IPS-18c (cell line): ENCODE measurements around the gene SPON1.

Experiments used
- H3K4me3 ChIP-seq: 2 replicates; pipeline ENCODE4 v1.7.0; 2013; ENCODE audit warnings: low read depth, mild to moderate bottlenecking, low read length, moderate library complexity; ENCODE audit not compliant: insufficient read depth
- H3K9me3 ChIP-seq: one replicate; pipeline ENCODE4 v1.6.1; 2013; ENCODE audit warnings: mild to moderate bottlenecking, low read length, moderate library complexity; ENCODE audit not compliant: control insufficient read depth, insufficient read depth

The SPON1 gene

DNA sequence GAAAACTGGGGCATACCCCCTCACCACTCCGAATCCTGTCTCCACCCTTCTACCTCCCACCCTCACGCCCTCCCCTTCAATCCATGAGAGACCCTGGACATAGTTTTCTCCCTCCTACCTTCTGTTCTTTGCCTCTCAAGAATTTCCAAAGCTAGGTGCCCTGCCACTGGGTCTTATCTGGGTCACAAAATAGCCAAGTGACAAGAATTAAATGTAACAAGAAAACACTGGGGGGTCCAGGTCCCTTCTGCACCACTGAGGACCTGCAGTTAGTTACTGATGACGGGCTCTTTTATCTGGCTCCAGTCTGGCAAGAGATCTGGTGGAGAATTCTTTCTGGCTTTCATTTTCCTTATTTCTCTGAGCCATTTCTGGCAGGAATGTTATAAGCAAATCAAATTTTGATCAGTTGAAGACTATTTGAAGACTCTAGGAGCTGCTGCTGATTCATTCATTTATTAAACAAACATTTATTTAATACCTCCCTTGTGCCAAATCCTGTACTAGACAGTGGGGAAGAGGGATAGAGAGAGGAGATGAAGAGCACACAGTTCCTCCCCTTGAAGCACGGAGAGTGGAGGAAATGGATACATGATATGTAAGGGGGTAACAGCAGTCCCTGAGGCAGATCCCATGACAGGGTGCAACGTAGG lies 261.2 kb downstream of the SPON1 start:
- H3K9me3 ChIP-seq, result no peaks in the 10 kb centered on the region
- H3K4me3 ChIP-seq, result no peak overlapping the region

DNA sequence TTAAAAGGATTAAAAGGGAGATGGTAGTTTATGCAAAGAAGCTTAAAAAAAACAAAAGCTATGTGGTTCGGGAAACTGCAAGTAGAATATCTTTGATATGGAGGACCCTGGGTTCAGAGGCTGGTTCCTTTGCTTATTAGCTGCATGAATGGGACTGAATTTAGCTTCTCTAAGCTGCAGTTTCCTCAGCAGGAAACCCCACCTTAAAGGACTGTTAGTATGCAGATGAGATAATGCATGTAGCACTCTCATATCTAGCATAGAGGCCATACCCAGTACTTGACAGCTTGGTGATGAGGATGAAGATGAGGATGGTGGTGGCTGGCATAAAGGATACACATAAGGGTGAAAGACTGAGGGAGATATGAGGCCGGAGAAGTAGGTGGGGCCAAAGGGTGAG lies 261.9 kb downstream of the SPON1 start:
- Histone ChIP-seq H3K4me3 (no peak overlapping the region), H3K9me3 (no peaks in the 10 kb centered on the region)

DNA sequence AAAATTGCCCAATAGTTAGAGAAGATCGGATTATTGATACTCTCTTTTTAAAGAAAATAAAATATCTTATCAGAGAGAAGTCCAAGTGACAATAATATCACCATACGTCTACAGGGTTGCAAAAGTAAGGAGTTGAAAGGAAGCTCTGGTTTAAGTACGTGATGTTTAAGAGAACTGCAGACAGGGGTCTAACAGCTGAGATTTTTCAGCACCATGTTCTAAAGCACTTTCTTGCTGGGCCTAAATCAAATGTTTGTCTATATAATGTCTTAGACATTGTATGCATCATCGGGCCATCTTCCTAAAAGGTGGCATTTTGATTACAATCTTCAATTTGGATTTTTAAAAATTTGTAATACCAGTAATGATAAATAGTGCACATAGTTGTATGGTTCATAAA lies 263.1 kb downstream of the SPON1 start:
- H3K4me3 ChIP-seq, result no peak overlapping the region
- H3K9me3 ChIP-seq, result no peaks in the 10 kb centered on the region

DNA sequence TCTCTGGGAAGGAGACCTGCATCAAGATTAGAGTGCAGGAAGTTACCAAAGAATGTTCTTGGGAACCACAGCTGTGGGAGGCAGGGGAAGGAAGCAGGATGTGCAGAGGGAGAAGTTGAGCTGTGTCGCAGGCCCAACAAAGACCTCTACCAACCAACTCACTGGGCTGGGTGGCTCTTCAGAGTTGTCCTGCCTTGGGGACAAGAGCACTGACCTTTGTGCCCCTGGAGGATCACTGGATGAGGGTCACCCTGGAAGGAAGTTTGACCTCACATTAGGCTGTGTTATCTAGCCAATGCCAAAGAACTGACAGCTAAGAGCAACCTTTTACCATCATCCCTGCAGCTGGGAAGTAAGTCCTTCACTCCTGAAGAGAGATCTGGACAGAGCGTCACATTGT lies 265.8 kb downstream of the SPON1 start:
- Histone ChIP-seq H3K4me3 (no peak overlapping the region), H3K9me3 (no peaks in the 10 kb centered on the region)

DNA sequence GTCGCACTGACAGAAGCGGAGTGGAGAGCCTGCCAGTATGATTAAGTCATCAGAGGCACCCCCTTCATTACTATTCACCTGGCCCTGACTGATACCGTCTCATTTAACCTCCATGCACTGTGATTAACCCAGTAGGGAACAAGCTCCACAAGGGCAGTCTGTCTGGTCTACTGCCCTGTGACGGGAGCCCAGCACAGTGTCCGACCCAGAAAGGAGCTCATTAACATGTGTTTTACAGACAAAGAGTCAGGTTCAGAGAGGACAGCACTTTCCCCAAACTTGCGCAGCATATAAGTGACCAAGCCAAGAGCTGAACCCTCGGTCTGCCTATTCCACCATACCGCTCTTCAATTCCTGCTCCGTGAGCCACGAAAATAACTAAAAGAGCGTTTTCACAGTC lies 266.9 kb downstream of the SPON1 start:
- H3K4me3 ChIP-seq, result peak overlapping the region; percentile 11; the same call in 1 of the 2 replicates

DNA sequence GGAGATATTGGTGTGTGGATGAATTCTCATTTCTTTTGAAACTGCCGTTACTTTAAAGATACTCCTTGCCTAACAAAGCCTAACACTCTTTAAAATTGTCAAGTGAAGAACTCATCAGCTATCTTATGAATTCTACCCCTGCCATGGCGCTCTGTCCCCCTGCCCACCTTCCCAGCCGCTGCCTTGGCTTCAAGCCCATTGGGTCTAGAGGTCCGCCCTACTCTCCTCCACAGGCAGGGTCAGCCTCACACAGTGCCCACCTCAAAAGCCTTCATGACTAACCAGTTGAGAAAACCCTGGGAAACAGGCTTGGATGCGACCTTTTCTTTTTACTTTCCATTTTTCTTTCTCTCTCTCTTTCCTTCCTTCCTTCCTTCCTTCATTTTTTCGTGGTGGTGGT lies 267.9 kb downstream of the SPON1 start:
- H3K4me3 ChIP-seq, result no peak overlapping the region
- no peaks in the 10 kb centered on the region for H3K9me3 ChIP-seq

More for the DNA sequence above, 266.9 kb downstream of the SPON1 start:
- no peaks in the 10 kb centered on the region for H3K9me3 ChIP-seq

DNA sequence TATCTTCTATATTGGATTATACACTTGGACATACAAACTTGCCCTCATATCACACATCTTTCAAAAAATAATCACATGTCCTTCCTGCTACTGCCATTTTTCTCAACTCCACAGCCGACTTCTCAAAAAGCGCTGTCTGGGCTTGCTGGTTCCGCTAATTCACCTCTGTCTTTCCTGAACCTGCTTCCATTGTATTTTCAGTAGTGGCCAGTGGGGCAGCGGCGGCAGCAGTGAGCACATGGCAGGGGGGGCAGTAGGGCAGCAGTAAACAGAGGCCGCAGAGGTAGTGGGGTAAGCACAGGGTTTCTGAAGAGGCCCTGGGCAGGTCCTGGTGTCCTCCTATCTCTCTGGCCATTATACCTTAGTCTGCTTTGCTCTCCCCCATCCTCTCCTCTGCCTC lies 270.1 kb downstream of the SPON1 start:
- Histone ChIP-seq H3K9me3 (no peaks in the 10 kb centered on the region), H3K4me3 (no peak overlapping the region)

DNA sequence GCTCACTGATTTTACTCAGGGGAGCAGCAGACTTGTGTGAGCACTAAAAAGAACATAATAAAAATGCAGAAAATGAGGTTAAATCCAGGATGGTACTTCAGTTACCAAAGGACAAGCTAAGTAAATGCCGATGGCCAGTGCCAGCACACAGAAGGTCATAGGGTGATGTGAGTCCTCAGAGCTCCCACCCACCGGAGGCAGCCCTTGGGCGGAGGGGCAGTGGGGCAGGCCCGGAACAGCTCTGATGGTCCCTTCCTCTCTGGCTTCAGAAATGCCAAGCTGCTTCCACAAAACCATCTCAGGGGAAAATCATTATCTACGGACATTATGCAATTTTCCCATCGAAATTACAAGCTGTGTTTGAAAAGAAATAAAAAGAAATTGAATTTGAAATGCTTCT lies 271.9 kb downstream of the SPON1 start:
- H3K9me3 ChIP-seq, result no peaks in the 10 kb centered on the region
- no peak overlapping the region for H3K4me3 ChIP-seq

DNA sequence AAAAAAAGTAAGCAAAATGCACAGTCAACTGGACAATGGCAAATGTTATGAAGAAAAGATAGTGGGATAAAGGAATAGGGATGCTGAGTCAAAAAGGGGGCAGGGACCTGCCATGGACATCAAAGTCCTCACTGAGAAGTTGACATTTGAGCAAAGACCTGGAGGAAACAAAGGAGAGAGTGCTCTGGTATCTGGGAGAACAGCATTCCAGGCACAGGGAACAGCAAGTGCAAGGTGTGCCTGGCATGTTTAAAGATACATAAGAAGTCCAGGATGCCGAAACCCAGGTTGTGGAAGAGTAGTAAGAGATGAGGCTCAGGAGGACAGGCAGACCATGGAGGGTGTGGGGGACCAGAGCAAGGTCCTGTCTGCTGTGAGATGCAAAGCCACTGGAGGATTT lies 273.2 kb downstream of the SPON1 start:
- no peak overlapping the region for H3K4me3 ChIP-seq
- H3K9me3 ChIP-seq, result no peaks in the 10 kb centered on the region

DNA sequence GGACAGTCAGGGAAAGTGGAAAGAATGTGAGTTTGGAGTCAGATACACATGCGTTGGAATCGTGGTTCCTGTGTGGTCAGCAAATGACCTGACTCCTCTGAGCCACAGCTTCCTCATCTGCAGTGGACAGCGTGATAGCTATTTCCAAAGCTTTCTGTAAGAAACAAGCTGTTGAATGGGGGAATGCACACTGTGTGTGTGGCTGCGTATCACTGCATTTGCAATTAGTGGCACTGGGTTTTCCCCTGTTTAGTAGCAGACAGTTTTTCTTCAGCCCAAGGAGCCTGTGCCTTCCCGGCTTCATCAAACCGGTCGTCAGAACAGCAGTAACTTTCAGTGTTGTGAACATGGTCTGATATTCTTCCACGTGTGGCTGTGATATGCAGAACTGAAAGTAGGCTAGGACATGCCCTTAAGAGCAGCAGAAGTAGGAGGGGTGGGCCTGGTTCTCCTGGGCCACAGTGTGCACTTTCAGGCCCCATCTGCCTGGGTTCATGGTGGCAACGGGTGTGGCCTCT lies 275.0 kb downstream of the SPON1 start:
- no peak overlapping the region for H3K4me3 ChIP-seq
- no peaks in the 10 kb centered on the region for H3K9me3 ChIP-seq

DNA sequence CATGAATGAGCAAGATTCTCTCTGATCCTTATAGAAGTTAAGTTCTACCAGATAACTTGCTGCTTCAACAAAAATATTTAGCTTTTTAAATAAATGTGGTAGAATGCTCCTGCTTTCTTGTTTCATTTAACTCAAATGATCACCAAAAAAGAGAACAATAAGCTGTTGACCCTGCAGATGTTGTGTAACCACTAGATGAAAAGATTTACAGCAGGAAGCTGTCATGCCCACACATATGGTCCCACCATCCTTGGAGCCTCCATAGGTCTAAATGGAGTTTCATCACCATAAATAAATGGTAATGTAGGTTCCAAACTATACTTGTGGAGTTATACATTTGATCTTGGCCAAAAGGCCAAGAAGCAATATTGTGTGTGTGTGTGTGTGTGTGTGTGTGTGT lies 277.7 kb downstream of the SPON1 start:
- no peak overlapping the region for H3K4me3 ChIP-seq
- H3K9me3 ChIP-seq, result no peaks in the 10 kb centered on the region

DNA sequence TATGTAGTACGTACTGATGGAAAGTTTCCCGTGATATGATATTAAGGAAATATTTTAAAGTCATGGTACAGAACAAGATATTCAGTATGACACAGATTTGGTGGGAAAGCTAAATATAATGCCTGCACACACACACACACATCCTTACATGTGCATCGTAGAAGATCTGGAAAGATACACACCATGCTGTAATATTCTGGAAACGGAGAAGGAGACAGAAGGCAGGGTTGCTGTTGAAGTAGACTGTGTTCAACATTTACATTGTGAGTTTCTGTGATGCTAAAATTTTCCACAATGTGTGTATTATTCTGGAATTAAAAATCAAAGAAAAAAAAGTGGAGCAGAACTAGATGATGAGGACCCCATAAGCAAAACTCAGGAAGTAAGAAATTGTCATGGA lies 278.4 kb downstream of the SPON1 start:
- H3K4me3 ChIP-seq, result no peak overlapping the region
- no peaks in the 10 kb centered on the region for H3K9me3 ChIP-seq

DNA sequence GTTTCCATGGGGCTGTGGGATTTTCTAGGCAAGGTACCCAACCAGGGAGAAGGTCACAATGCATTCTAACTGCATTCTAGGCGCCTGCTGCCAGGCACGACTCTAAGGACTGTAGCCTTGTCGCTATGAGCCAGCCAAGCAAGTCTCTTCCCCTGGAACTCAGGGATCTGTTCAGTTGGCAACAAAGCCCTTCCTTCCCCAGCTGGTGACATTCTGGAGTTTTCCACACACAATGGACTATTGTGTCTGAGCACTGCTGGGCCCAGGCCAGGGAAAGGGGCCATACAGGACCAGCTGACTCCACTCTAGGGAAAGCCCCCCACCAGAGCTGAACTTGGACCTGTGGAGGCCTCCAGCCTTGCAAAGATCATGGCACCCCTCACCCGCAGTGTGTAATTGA lies 279.7 kb downstream of the SPON1 start:
- no peak overlapping the region for H3K4me3 ChIP-seq
- no peaks in the 10 kb centered on the region for H3K9me3 ChIP-seq

DNA sequence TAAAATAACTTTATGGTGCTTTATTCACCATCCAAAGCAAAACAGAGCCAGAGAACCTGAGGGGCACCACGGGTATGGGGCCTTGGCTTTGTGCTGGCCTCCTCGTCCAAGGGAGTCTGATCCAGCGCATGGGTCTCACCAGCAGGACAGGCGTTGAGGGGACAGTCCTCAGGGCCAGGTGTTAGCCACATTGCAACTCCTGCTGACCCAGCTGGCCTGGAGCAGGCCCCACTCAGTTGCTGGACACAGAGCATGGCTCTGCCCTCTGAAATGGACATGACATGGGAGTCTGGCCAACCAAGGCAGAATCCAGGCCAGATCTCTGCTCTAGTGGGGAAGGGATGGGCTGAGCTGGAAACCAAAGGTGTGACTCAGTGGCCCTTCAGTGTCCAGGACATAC lies 280.2 kb downstream of the SPON1 start:
- Histone ChIP-seq H3K9me3 (no peaks in the 10 kb centered on the region), H3K4me3 (no peak overlapping the region)

DNA sequence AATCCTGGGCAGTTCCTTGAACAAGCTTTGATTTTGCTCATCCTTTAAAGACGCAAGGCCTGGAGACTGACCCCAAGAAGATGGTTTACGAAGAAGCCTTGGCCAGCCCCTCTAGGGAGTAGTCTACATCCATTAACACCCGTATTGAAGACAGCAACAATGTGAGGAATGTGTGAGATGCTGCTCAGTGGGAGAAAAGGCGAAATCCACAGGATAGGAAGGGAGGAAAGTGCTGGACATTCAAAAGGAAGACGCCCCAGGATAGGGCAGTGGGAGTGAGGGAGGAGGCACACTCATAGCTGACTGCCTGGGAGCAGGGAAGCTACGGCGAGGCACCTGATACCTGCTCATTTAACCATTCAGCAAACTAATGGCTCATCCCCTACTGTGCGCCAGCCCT lies 282.4 kb downstream of the SPON1 start:
- Histone ChIP-seq H3K9me3 (no peaks in the 10 kb centered on the region), H3K4me3 (no peak overlapping the region)

DNA sequence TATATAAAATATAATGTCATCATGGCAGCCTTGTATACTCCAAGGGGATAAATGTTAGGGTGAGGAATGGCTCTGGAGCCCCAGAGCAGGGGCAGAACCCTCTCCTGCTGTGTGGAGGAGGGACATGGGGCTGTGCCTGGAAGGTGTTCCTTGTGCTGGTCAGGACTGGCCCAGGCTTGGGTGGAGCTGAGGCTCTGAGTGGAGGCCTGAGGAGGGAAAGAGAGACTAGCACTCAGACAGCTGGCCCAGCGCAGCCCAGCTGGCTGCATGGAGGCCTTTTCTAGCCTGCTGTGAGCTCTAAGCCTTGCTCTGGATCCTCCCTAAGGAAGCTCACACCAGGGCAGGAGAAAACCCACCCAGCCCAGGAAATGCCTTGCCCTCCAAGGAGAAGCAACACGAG lies 282.9 kb downstream of the SPON1 start:
- H3K9me3 ChIP-seq, result no peaks in the 10 kb centered on the region

DNA sequence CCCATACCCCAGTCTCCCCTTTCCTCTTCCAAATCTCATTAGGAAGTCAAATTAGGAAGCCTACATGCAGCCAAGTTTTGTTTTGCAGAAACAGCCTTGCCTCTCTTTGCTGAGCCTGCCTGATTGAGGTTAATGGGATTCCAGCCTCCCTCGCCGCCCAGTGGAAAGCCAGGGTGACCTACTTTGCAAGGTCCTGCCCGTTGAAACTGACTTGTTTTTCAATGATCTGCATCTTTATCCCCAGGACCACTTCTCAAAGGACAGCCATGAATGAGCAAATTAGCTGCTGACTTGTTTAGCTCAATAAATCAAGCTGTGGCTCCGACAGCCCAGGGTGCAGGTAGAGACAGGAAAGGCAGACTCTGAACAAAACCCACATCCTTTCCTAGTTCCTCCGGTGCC lies 286.1 kb downstream of the SPON1 start:
- H3K9me3 ChIP-seq, result no peaks in the 10 kb centered on the region
- H3K4me3 ChIP-seq, result no peak overlapping the region

More for the DNA sequence above, 282.9 kb downstream of the SPON1 start:
- H3K4me3 ChIP-seq, result no peak overlapping the region

DNA sequence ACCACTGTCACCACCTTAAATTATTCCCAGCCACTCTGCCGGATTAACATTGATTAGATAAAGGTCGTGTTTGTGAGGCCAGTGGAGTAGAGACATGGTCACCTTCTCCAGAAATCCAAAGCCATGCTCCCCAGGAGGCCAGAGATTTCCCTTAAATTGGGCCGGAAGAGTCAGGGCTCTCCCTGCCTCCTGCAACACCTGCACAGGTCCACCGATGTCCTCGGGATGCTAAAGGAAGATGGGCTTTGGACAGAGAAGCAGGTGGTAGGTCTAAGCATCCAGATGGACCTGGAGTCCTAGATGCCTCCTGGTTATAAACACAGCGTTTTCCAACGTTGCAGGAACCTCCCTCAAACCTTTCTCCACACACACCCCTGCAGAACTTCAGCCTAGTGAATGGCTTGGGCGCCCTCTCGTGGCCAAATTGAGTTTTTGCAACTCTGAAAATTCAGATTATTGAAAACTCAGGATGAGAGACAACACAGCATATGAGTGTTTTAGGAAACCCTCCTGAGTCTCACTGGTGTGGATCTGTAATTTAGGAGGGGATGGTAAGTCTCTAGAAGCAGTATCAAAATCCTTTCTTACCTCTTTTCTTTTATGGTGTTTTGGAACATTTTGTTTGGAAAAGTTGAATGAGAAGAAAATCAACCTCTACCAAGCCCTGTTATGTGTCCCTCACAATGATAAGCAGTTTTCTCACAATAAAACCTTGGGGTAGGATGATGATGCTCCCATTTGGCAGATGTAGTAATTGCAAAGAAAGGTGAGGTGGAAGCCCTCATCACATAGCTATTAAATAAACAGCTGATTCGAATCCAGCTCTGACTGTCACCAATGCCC lies 286.8 kb downstream of the SPON1 start:
- H3K9me3 ChIP-seq, result no peaks in the 10 kb centered on the region

More for the DNA sequence above, 286.8 kb downstream of the SPON1 start:
- H3K4me3 ChIP-seq, result no peak overlapping the region
